ENCODE results near the gene HEXD.

The HEXD gene

DNA sequence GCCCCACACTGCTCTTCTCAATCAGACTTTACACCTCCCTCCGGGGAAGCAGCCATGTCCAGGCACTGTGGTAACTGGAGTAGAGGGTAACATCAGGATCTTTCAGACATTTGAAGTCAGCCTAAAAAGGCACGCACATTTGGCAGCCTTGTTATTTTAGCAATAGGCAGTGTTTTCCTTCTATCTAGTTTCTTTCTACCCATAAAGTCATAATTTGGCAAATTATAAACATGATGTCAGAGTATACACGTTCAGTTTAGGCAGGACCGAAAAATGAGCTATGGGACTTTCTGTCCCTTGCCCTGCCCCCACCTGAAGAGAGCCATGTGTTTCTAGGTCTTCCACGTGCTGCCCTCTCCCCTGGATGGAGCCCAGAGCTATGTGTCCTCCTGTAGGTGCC is 61.5 kb downstream of the HEXD start:
- Histone ChIP-seq H3K27me3 (no peaks in the 10 kb centered on the region), H3K9me3 (no peaks in the 10 kb centered on the region), H3K4me3 (no peak overlapping the region), H3K4me1 (no peaks in the 10 kb centered on the region), H3K36me3 (peaks cover 68 to 100% (median 80%) of the 10 kb centered on the region in 3 donors), H3K27ac (no peak overlapping the region)
- intact Hi-C loops (cut with DNase I; ENCODE audit: low total_unique reads): no loop called here
- TF ChIP-seq, protein P1, sequence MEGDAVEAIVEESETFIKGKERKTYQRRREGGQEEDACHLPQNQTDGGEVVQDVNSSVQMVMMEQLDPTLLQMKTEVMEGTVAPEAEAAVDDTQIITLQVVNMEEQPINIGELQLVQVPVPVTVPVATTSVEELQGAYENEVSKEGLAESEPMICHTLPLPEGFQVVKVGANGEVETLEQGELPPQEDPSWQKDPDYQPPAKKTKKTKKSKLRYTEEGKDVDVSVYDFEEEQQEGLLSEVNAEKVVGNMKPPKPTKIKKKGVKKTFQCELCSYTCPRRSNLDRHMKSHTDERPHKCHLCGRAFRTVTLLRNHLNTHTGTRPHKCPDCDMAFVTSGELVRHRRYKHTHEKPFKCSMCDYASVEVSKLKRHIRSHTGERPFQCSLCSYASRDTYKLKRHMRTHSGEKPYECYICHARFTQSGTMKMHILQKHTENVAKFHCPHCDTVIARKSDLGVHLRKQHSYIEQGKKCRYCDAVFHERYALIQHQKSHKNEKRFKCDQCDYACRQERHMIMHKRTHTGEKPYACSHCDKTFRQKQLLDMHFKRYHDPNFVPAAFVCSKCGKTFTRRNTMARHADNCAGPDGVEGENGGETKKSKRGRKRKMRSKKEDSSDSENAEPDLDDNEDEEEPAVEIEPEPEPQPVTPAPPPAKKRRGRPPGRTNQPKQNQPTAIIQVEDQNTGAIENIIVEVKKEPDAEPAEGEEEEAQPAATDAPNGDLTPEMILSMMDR (IDR thresholded peaks at IDR 0.05): no peak
- DNase-seq: no peak

DNA sequence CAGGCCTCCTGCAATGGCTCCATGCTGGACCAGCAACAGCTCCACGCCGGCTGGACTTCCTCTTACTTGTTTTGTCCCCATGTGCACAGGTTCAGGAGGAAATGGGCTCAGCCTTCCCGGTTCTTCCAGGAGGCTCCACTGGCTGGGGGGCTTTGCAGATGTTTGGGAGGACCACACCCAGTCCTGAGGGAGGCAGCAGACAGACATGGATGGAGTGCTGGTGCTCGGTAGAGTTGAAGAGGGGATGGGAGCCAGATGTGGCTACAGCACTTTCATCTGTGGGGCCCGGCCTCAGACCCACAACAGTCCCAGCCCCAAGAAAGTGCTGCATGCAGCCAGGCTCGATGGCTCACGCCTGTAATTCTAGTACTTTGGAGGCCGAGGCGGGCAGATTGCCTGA is 62.2 kb downstream of the HEXD start:
- no peak overlapping the region for H3K4me3 ChIP-seq
- peaks cover 71 to 100% (median 83%) of the 10 kb centered on the region in 3 donors for H3K36me3 ChIP-seq
- no peak overlapping the region for H3K27ac ChIP-seq
- no peaks in the 10 kb centered on the region for H3K27me3 ChIP-seq
- TF ChIP-seq, protein P1 (IDR thresholded peaks at IDR 0.05): no peak
- H3K9me3 ChIP-seq: no peaks in the 10 kb centered on the region
- no peaks in the 10 kb centered on the region for H3K4me1 ChIP-seq
- intact Hi-C loops (cut with DNase I; ENCODE audit: low total_unique reads): no loop called here
- no peak for DNase-seq

DNA sequence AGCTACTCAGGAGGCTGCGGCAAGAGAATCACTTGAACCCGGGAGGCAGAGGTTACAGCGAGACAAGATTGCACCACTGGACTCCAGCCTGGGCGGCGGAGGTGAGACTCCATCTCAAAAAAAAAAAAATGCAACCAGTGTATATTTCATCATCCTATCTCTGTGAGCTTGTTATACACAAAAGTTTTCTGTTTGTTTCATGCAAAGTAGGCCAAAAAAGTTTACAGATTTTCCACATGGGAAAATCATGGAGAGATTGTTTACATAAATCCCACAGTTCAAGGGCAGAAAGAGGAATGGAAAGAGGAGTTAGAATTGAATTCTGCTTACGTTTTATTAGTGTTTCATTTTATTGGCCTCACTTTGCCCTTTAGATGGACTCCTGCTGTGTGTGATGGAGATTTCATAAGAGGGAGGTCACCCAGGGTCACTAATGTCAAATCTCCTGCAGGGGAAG is 65.1 kb downstream of the HEXD start:
- no peak overlapping the region for H3K27ac ChIP-seq
- intact Hi-C loops (cut with DNase I; ENCODE audit: low total_unique reads): no loop called here
- TF ChIP-seq, protein P1 (IDR thresholded peaks at IDR 0.05): no peak
- H3K36me3 ChIP-seq: peaks cover 79 to 100% (median 96%) of the 10 kb centered on the region in 3 donors
- no peak for DNase-seq
- H3K4me3 ChIP-seq: no peak overlapping the region
- no peaks in the 10 kb centered on the region for H3K9me3 ChIP-seq
- no peaks in the 10 kb centered on the region for H3K27me3 ChIP-seq
- peaks cover 0 to 4% (median 0%) of the 10 kb centered on the region in 4 donors for H3K4me1 ChIP-seq

DNA sequence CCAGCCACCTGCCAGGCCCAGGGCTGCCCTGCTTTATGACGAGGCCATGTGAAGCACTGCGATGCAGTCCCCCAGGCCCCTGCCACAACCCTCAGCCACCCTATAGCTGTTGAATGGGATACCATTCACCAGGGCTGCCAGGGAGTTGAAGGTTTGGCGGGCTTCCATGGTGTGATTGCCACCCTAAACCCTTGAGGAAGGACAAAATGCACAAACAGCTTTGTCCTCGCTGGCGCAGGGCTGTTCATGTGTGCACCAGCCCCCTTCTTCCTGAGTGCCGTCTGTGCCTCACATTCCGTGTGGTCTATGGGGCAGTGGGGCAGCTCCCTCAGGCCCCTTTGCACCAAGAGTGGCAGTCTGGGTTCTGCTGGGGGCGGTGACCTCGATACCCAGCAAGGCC is 65.7 kb downstream of the HEXD start:
- DNase-seq: no peak
- intact Hi-C loops (cut with DNase I; ENCODE audit: low total_unique reads): no loop called here
- H3K27me3 ChIP-seq: no peaks in the 10 kb centered on the region
- H3K36me3 ChIP-seq: peaks cover 73 to 99% (median 90%) of the 10 kb centered on the region in 3 donors
- no peak overlapping the region for H3K27ac ChIP-seq
- H3K9me3 ChIP-seq: no peaks in the 10 kb centered on the region
- H3K4me1 ChIP-seq: peaks cover 0 to 10% (median 5%) of the 10 kb centered on the region in 4 donors
- no peak overlapping the region for H3K4me3 ChIP-seq
- TF ChIP-seq, protein P1 (IDR thresholded peaks at IDR 0.05): no peak

DNA sequence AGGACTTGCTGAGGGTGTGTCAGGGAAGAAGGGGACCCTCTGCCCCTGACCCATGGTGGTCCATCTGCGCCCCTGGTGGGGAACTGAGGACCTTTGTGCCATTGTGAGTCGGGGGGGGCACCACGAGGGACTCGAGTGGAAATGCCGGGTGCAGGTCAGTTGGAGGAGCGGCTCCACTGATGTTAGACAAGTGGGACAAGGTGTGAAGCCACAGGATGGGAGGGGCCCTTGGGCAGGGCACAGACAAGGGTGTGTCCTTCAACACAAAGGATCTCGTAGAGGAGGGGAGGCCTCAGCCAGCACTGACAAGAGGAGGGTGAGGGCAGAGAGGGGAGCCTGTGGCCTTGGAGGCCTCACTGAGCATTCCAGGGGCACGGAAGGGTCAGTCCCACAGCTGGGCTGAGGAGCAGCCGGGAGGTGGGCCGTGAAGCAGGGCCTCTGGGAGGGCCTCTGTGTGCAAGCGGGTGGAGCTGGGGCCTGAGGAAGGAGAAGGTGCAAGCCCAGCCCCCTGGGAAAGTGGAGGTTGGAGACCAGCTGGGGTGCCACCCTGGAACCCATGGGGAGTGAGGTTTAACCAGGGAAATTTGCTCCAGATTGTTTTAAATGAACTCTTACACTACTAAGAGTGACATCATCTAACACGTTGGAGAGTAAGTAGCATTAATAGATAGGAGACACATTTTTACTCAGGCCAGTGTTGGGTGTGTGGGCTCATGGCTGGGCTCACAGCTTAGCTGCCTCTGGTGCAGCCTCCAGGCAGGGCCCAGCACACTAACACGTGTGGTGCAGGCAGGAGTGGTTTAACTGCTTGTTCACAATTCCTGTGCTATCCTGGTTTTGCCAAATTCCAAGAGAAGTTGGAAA is 68.3 kb downstream of the HEXD start:
- Histone ChIP-seq H3K27ac (peak overlapping the region in 1 of 2 donors; percentile 86), H3K36me3 (peaks cover 47 to 72% (median 64%) of the 10 kb centered on the region in 3 donors), H3K9me3 (no peaks in the 10 kb centered on the region), H3K4me3 (no peak overlapping the region), H3K27me3 (no peaks in the 10 kb centered on the region), H3K4me1 (peaks cover 0 to 19% (median 13%) of the 10 kb centered on the region in 4 donors)
- intact Hi-C loops (cut with DNase I; ENCODE audit: low total_unique reads): no loop called here
- TF ChIP-seq, protein P1 (IDR thresholded peaks at IDR 0.05): no peak
- DNase-seq: no peak
